Upper lobe of left lung (tissue), 6 donors: ENCODE measurements around the gene CDR2. TPM values are rescaled to one million over a fixed set of nuclear protein-coding genes. Genes with fewer than 3 reads are reported as not detected.

ENCODE experiments used
- ATAC-seq, 2 donors: fragments of 200-7000 bp; cut with Tn5 transposase; one replicate each; pipeline ENCODE4 v1.9.1; 2022; ENCODE audit warnings: mild to moderate bottlenecking in 2 of 2, moderate library complexity in 2 of 2; ENCODE audit not compliant: low FRiP score in 2 of 2
- DNase-seq, 2 donors: peaks; one replicate each; pipeline ENCODE4 v3.0.0-alpha.2; 2019 to 2020
- H3K27ac ChIP-seq, 4 donors: fragments of 200-600 bp; sonication (generic); one replicate each; pipeline ENCODE4 v1.5.1; 2016 to 2019
- H3K27me3 ChIP-seq, 4 donors: fragments of 200-600 bp; sonication (generic); one replicate each; pipeline ENCODE4 v1.5.1; 2017 to 2019
- H3K36me3 ChIP-seq, 4 donors: fragments of 200-600 bp; sonication (generic); one replicate each; pipeline ENCODE4 v1.5.1; 2016 to 2019
- H3K4me1 ChIP-seq, 4 donors: fragments of 200-600 bp; sonication (generic); one replicate each; pipeline ENCODE4 v1.5.1; 2018 to 2019
- H3K4me3 ChIP-seq, 4 donors: fragments of 200-600 bp; sonication (generic); one replicate each; pipeline ENCODE4 v1.5.1; 2017 to 2019; ENCODE audit warnings: mild to moderate bottlenecking in 2 of 4, moderate library complexity in 1 of 4
- H3K9me3 ChIP-seq, 4 donors: fragments of 200-600 bp; sonication (generic); one replicate each; pipeline ENCODE4 v1.5.1; 2018 to 2019
- EP300 ChIP-seq, 4 donors: sonication (generic); formaldehyde crosslinking; IDR thresholded peaks; one replicate each; pipeline ENCODE4 v1.5.1; 2017; ENCODE audit warnings: antibody characterized with exemption in 4 of 4, control low read depth in 2 of 4
- POLR2A ChIP-seq, 4 donors: fragments of 450-650 bp; IDR thresholded peaks; one replicate each; pipeline ENCODE4 v1.5.1; 2016 to 2017; ENCODE audit warnings: antibody characterized with exemption in 4 of 4, mild to moderate bottlenecking in 2 of 4
- POLR2AphosphoS5 ChIP-seq, 2 donors: sonication (generic); formaldehyde crosslinking; IDR thresholded peaks; one replicate each; pipeline ENCODE4 v1.5.1; 2017; ENCODE audit warnings: antibody characterized with exemption in 2 of 2
- WGBS, 2 donors: methylation state at CpG; one replicate each; pipeline ENCODE4 v1.1.5; 2017 to 2018; 5-methylcytosine and 5-hydroxymethylcytosine counted together
- total RNA-seq, 6 donors: library from RNA; depleted of rRNA in 4 of 6; stranded (reverse); fragments of >200 nt in 4 of 6; gene quantifications; one replicate each; pipeline versions ENCODE4 v1.1.0 to v1.2.1, GENCODE V29; 2016 to 2021
- TF ChIP-seq, protein P1 (sequence below), 6 experiments: fragments of 450-650 bp in 4 of 6; fragments of 200-600 bp in 2 of 6; sonication (generic) in 2 of 6; IDR thresholded peaks; one replicate each; pipeline ENCODE4 v1.5.1; 2016 to 2019; ENCODE audit warnings: antibody characterized with exemption in 6 of 6
- donor health status: DM: no; HTN: no; CAD: no; lungs with moderate emphysema.
- donor health status: DM: no; HTN: yes; CAD: no; lungs with severe emphysema.

Gene CDR2
- total RNA-seq, 6 donors from 2014 or later, result 16.3 to 27.5 (median 19.4) TPM

DNA sequence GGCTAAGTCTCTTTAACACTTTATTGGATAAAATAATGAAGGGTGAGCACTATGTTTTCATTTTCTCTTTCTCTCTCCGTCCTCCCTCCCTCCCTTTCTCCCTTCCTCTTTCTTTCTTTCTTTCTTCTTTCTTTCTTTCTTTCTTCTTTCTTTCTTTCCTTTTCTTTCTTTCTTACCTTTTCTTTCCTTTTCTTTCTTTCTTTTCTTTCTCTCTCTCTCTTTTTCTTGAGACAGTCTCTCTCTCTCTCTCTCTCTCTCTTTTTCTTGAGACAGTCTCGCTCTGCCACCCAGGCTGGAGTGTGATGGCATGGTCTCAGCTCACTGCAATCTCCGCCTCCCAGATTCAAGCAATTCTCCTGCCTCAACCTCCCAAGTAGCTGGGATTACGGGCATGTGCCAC is 21.5 kb upstream of the CDR2 start:
- Histone ChIP-seq H3K4me3 (no peak overlapping the region), H3K9me3 (no peaks in the 10 kb centered on the region), H3K27me3 (no peaks in the 10 kb centered on the region), H3K4me1 (no peaks in the 10 kb centered on the region), H3K27ac (no peak overlapping the region), H3K36me3 (no peaks in the 10 kb centered on the region)
- 97 to 98% methylated on average over 4 of the region's 4 CpGs for WGBS, 2 donors
- DNase-seq, result no peak
- TF ChIP-seq, protein P1, sequence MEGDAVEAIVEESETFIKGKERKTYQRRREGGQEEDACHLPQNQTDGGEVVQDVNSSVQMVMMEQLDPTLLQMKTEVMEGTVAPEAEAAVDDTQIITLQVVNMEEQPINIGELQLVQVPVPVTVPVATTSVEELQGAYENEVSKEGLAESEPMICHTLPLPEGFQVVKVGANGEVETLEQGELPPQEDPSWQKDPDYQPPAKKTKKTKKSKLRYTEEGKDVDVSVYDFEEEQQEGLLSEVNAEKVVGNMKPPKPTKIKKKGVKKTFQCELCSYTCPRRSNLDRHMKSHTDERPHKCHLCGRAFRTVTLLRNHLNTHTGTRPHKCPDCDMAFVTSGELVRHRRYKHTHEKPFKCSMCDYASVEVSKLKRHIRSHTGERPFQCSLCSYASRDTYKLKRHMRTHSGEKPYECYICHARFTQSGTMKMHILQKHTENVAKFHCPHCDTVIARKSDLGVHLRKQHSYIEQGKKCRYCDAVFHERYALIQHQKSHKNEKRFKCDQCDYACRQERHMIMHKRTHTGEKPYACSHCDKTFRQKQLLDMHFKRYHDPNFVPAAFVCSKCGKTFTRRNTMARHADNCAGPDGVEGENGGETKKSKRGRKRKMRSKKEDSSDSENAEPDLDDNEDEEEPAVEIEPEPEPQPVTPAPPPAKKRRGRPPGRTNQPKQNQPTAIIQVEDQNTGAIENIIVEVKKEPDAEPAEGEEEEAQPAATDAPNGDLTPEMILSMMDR (IDR thresholded peaks at IDR 0.05), result no peak
- TF ChIP-seq POLR2AphosphoS5 (IDR thresholded peaks at IDR 0.05) (no peak), POLR2A (IDR thresholded peaks at IDR 0.05) (no peak), EP300 (IDR thresholded peaks at IDR 0.05) (no peak)
- no peak for ATAC-seq

DNA sequence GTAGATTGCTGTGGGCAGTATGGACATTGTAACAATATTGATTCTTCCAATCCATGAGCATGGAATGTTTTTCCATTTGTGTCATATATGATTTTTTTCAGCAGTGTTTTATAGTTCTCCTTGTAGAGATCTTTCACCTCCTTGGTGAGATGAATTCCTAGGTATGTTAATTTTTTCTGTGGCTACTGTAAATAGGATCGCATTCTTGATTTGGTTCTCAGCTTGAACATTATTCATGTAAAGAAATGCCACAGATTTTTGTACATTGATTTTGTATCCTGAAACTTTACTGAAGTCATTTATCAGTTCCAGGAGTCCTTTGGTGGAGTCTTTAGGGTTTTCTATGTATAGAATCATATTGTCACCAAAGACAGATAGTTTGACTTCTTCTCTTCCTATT is 19.7 kb upstream of the CDR2 start:
- no peaks in the 10 kb centered on the region for H3K27me3 ChIP-seq
- no peaks in the 10 kb centered on the region for H3K36me3 ChIP-seq
- no peak overlapping the region for H3K27ac ChIP-seq
- WGBS, 2 donors, result 96% methylated on average over 1 of the region's 1 CpG
- ATAC-seq (no peak), DNase-seq (no peak)
- TF ChIP-seq POLR2A (IDR thresholded peaks at IDR 0.05) (no peak), POLR2AphosphoS5 (IDR thresholded peaks at IDR 0.05) (no peak), EP300 (IDR thresholded peaks at IDR 0.05) (no peak)
- TF ChIP-seq, protein P1 (IDR thresholded peaks at IDR 0.05), result no peak
- H3K4me3 ChIP-seq, result no peak overlapping the region
- H3K9me3 ChIP-seq, result no peaks in the 10 kb centered on the region
- H3K4me1 ChIP-seq, result no peaks in the 10 kb centered on the region

DNA sequence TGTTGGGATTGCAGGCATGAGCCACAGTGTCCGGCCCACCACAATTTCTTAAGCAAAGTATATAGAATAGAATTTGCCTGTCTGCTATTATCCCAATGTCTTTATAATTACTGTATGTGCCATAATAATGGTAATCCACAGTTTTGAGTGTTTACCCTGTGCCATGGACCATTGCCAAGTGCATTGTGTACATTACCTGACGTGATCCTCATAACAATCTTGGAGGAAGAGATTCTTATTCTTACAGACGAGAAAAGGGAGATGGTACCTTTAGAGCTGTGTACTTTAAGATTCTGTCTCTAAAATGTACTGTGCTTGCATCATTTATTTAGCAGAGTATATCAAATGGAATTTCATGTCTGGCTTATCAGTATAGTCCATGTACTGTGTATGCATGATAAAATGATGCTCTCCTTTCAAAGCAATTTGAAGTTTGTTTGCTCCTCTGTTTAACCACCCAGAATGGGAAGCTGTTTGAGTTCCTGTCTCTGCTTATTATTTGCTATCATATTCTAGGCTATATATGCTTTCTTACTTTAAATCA is 13.8 kb upstream of the CDR2 start:
- 66 to 78% methylated on average over 3 of the region's 3 CpGs for WGBS, 2 donors
- H3K27ac ChIP-seq, result no peak overlapping the region
- H3K9me3 ChIP-seq, result no peaks in the 10 kb centered on the region
- no peak for ATAC-seq
- H3K27me3 ChIP-seq, result no peaks in the 10 kb centered on the region
- no peak overlapping the region for H3K4me3 ChIP-seq
- H3K36me3 ChIP-seq, result no peaks in the 10 kb centered on the region
- no peak for TF ChIP-seq EP300 (IDR thresholded peaks at IDR 0.05)
- H3K4me1 ChIP-seq, result peaks cover 0 to 2% (median 0%) of the 10 kb centered on the region in 4 donors
- DNase-seq, result no peak

DNA sequence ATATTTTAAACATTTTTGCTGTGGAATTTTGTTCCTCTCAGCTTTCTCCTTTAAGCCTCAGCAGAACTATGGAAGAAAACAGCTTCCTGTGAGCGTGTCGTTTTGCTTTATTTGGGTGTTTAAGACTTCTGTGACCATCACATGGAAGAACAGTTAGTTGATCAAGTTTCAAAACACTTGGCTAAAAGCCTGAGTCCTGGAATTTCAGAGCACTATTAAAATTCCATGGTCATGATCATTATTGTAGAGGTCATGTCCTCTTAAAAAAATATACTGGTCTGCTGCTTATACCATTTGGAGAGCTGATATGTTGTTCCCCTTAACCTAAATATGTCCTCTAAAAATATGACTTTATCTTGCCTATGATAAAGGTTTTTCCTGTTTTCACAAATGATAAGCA is 12.6 kb upstream of the CDR2 start:
- Histone ChIP-seq H3K9me3 (no peaks in the 10 kb centered on the region), H3K4me3 (no peak overlapping the region), H3K27me3 (no peaks in the 10 kb centered on the region), H3K27ac (no peak overlapping the region), H3K4me1 (peaks cover 0 to 3% (median 1%) of the 10 kb centered on the region in 4 donors), H3K36me3 (no peaks in the 10 kb centered on the region)
- TF ChIP-seq EP300 (IDR thresholded peaks at IDR 0.05) (no peak), POLR2A (IDR thresholded peaks at IDR 0.05) (no peak), POLR2AphosphoS5 (IDR thresholded peaks at IDR 0.05) (no peak)
- TF ChIP-seq, protein P1 (IDR thresholded peaks at IDR 0.05), result no peak
- ATAC-seq (peak in 1 of 2 donors; percentile 36), DNase-seq (no peak)
- WGBS, 2 donors, result 52 to 62% methylated on average over 2 of the region's 2 CpGs

DNA sequence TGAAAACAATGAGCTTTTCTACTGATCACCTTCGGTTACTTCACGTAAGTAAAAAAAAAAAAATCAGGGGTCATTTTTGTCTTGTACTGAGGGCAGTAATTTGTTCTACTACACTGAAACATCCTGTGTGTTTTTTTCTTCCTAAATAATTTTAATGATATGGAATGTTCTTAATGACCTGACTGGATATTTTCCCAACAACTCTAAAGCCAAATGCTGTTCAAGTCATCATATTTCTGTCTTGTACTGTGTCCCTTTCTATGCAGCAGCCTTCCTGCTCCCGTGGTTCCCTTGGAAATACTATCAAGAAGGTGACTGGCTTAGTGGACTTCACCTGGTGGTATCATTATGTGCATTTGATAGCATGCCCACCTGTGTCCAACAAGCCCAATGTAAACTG is 10.8 kb upstream of the CDR2 start:
- ATAC-seq (no peak), DNase-seq (no peak)
- WGBS, 2 donors, result 86 to 92% methylated on average over 3 of the region's 3 CpGs
- no peak overlapping the region for H3K4me3 ChIP-seq
- no peak overlapping the region for H3K27ac ChIP-seq
- H3K36me3 ChIP-seq, result no peaks in the 10 kb centered on the region
- TF ChIP-seq POLR2AphosphoS5 (IDR thresholded peaks at IDR 0.05) (no peak), EP300 (IDR thresholded peaks at IDR 0.05) (no peak), POLR2A (IDR thresholded peaks at IDR 0.05) (no peak)
- TF ChIP-seq, protein P1 (IDR thresholded peaks at IDR 0.05), result no peak
- peaks cover 0 to 16% (median 3%) of the 10 kb centered on the region in 4 donors for H3K4me1 ChIP-seq
- H3K27me3 ChIP-seq, result no peaks in the 10 kb centered on the region
- H3K9me3 ChIP-seq, result no peaks in the 10 kb centered on the region
